Measurements from ENCODE around the gene ZNF136. TPM values are rescaled to one million over a fixed set of nuclear protein-coding genes. Genes with fewer than 3 reads are reported as not detected.

Gene ZNF136
- polyA plus RNA-seq, 2 of the 4 experiments (the other 2 are of a cell fraction) = 1.5 to 2.3 TPM

DNA sequence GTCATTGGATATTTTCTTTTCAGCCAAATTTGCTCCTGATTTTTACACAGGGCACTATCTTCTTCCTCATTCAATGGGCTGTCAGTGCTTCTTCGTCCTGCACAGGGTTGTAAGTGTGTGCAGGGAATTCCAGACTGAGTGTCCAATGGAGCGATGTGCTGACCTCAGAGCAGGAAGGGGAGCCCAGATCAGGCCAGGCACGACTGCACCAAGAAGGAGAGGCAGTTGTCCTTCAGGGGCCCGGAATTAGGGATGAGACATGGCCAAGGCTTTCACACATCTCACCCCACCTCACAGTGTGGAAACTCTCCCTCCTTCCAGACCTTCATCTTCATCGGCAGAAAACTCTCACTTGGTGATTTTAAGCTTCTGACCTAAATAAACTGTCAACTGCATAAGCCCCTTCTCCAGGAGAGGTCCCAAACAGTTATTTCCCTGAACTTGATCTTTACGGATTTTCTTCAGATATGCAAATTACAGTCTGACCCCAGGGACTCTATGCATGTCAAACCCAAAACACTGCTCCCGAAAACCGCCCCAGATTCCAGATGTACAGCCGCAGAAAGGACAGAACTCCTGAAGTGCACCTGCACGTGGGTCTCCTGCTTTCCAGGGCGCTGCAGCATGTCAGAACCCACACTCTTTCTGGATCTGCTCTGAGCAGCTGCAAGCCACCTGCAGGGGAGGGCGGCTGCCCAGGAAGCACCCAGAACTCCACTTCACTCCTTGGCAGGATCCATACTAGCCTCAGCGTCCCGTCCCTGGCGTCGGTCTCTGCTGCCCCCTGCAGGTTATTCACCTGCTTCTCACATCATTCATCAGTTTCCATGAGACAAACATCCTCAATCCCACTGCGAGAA lies 22.1 kb upstream of the ZNF136 start:
- peak in 1 of 2 experiments; percentile 56; a peak in 2 of 5 replicates for TF ChIP-seq RAD21 (conservative IDR thresholded peaks at IDR 0.05 in 1 of 2, IDR thresholded peaks at IDR 0.05 in 1 of 2)
- TF ChIP-seq ZNF302 (CRISPR knock-in tag; IDR thresholded peaks at IDR 0.05) = no peak
- ChIA-PET CTCF (no interaction called here), POLR2A (no interaction called here)
- Histone ChIP-seq H3K27ac (no peak overlapping the region), H3K4me1 (no peaks in the 10 kb centered on the region), H3K4me2 (peak overlapping the region; percentile 34; the same call in 2 of the 3 replicates), H3K9me3 (peaks cover 15% of the 10 kb centered on the region; the same call in 1 of the 3 replicates), H3K4me3 (no peak overlapping the region)
- DNase-seq (ENCODE audit: low read depth in 1 of 2, low spot score in 1 of 2) (peak in 1 of 2 experiments; percentile 34), ATAC-seq (peak; percentile 34 to 72; a peak in 4 of 6 replicates), FAIRE-seq (no peak)
- 8% methylated on average over 15 of the region's 17 CpGs for WGBS (ENCODE audit: missing lambda C conversion rate)

DNA sequence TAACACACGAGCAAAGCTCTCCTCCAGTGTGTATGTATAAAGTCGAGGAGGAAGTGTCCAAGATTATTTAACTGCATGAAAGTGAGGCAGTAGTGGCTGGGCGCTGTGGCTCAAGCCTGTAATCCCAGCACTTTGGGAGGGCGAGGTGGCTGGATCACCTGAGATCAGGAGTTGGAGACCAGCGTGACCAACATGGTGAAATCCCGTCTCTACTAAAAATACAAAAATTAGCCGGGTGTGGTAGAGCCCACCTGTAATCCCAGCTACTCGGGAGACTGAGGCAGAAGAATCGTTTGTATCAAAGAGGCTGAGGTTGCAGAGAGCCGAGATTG lies 21.5 kb upstream of the ZNF136 start:
- H3K4me1 ChIP-seq = no peaks in the 10 kb centered on the region
- peaks cover 18% of the 10 kb centered on the region; the same call in 1 of the 3 replicates for H3K9me3 ChIP-seq
- ChIA-PET CTCF (no interaction called here), POLR2A (no interaction called here)
- FAIRE-seq (no peak), DNase-seq (ENCODE audit: low read depth in 1 of 2, low spot score in 1 of 2) (no peak), ATAC-seq (no peak)
- H3K4me3 ChIP-seq = no peak overlapping the region
- WGBS (ENCODE audit: missing lambda C conversion rate) = 6% methylated on average over 10 of the region's 10 CpGs
- no peak for TF ChIP-seq FOSB (CRISPR knock-in tag; IDR thresholded peaks at IDR 0.05)
- no peak for TF ChIP-seq ZSCAN20 (CRISPR knock-in tag; IDR thresholded peaks at IDR 0.05)
- no peak overlapping the region for H3K27ac ChIP-seq
- no peak overlapping the region for H3K4me2 ChIP-seq

DNA sequence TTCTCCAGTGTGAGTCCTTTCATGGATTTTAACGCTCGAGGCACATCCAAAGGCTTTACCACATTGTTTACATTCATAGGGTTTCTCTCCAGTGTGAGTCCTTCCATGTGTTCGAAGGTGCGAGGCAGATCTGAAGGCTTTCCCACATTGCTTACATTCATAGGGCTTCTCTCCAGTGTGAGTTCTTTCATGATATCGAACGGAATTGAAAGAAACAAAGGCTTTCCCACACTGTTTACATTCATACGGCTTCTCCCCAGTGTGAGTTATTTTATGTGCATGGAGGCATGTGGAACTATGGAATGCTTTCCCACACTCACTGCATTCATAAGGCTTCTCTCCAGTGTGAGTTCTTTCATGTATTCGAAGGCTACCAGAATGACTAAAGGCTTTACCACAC lies 17.5 kb upstream of the ZNF136 start:
- ATAC-seq = no peak
- Histone ChIP-seq H3K27ac (no peak overlapping the region), H3K4me2 (no peak overlapping the region), H3K4me1 (no peaks in the 10 kb centered on the region), H3K9me3 (peaks cover 18% of the 10 kb centered on the region; the same call in 1 of the 3 replicates), H3K4me3 (no peak overlapping the region)
- ChIA-PET POLR2A (no interaction called here), CTCF (no interaction called here)
- 10% methylated on average over 8 of the region's 8 CpGs for WGBS (ENCODE audit: missing lambda C conversion rate)
- no peak for FAIRE-seq
- DNase-seq (ENCODE audit: low read depth in 1 of 2, low spot score in 1 of 2) = no peak
- TF ChIP-seq, protein P1, sequence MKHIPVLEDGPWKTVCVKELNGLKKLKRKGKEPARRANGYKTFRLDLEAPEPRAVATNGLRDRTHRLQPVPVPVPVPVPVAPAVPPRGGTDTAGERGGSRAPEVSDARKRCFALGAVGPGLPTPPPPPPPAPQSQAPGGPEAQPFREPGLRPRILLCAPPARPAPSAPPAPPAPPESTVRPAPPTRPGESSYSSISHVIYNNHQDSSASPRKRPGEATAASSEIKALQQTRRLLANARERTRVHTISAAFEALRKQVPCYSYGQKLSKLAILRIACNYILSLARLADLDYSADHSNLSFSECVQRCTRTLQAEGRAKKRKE (CRISPR knock-in tag; IDR thresholded peaks at IDR 0.05; ENCODE audit: low read depth) = no peak
- no peak for TF ChIP-seq MAFK (IDR thresholded peaks at IDR 0.05; ENCODE audit: partially characterized antibody)
- TF ChIP-seq NPAS2 (CRISPR knock-in tag; IDR thresholded peaks at IDR 0.05; ENCODE audit: borderline replicate concordance) = no peak
- TF ChIP-seq HDAC2 (IDR thresholded peaks at IDR 0.05) = no peak
- TF ChIP-seq, protein P2, sequence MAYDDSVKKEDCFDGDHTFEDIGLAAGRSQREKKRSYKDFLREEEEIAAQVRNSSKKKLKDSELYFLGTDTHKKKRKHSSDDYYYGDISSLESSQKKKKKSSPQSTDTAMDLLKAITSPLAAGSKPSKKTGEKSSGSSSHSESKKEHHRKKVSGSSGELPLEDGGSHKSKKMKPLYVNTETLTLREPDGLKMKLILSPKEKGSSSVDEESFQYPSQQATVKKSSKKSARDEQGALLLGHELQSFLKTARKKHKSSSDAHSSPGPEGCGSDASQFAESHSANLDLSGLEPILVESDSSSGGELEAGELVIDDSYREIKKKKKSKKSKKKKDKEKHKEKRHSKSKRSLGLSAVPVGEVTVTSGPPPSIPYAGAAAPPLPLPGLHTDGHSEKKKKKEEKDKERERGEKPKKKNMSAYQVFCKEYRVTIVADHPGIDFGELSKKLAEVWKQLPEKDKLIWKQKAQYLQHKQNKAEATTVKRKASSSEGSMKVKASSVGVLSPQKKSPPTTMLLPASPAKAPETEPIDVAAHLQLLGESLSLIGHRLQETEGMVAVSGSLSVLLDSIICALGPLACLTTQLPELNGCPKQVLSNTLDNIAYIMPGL (CRISPR knock-in tag; IDR thresholded peaks at IDR 0.05; ENCODE audit: borderline replicate concordance) = no peak
- no peak for TF ChIP-seq HOXB13 (CRISPR knock-in tag; IDR thresholded peaks at IDR 0.05; ENCODE audit: low read depth)
- no peak for TF ChIP-seq GATA3 (IDR thresholded peaks at IDR 0.05; ENCODE audit: borderline replicate concordance)
- TF ChIP-seq, protein P3, sequence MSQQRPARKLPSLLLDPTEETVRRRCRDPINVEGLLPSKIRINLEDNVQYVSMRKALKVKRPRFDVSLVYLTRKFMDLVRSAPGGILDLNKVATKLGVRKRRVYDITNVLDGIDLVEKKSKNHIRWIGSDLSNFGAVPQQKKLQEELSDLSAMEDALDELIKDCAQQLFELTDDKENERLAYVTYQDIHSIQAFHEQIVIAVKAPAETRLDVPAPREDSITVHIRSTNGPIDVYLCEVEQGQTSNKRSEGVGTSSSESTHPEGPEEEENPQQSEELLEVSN (IDR thresholded peaks at IDR 0.05; ENCODE audit: borderline replicate concordance, low read depth) = no peak
- TF ChIP-seq POLR2A (IDR thresholded peaks at IDR 0.05; ENCODE audit: low read length) = no peak
- no peak for TF ChIP-seq EHMT2 (IDR thresholded peaks at IDR 0.05; ENCODE audit: low read depth)

DNA sequence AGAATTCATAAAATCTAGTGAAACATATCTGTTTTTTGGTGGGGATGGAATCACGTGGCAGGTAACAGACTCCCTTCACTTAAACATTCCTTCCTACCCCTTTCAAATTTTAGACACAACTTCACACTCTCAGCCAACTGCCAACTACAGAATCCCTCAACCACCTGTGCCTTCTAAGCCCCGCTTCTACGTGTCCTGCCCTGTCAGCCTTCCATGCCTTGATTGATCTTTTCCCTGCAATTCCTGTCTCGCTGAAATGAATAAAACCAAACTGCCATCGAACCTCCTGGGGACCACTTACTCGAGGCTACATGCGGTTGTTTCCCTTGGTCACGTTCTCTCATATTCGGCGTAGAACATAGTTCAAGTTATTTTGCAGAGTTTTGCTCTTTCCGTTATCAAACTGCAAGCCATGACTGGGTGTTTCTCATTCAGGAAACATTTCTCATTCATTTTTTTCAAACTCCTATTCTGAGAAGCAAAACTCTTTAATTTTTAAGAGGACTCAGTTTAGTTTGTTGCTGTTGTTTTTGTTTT lies 7.5 kb upstream of the ZNF136 start:
- 53% methylated on average over 11 of the region's 11 CpGs for WGBS (ENCODE audit: missing lambda C conversion rate)
- ATAC-seq (no peak), FAIRE-seq (no peak), DNase-seq (ENCODE audit: low read depth in 1 of 2, low spot score in 1 of 2) (no peak)
- TF ChIP-seq NR3C1 (IDR thresholded peaks at IDR 0.05) (no peak), SMC3 (IDR thresholded peaks at IDR 0.05) (no peak), KDM5A (IDR thresholded peaks at IDR 0.05) (no peak), TFCP2L1 (CRISPR knock-in tag; IDR thresholded peaks at IDR 0.05) (no peak), GATA3 (IDR thresholded peaks at IDR 0.05; ENCODE audit: borderline replicate concordance) (no peak), EHF (CRISPR knock-in tag; IDR thresholded peaks at IDR 0.05) (no peak), RAD21 (conservative IDR thresholded peaks at IDR 0.05 in 1 of 2, IDR thresholded peaks at IDR 0.05 in 1 of 2) (no peak), CHD2 (IDR thresholded peaks at IDR 0.05; ENCODE audit: low read length, partially characterized antibody) (no peak)
- TF ChIP-seq, protein P4, sequence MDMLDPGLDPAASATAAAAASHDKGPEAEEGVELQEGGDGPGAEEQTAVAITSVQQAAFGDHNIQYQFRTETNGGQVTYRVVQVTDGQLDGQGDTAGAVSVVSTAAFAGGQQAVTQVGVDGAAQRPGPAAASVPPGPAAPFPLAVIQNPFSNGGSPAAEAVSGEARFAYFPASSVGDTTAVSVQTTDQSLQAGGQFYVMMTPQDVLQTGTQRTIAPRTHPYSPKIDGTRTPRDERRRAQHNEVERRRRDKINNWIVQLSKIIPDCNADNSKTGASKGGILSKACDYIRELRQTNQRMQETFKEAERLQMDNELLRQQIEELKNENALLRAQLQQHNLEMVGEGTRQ (IDR thresholded peaks at IDR 0.05) = no peak
- H3K4me2 ChIP-seq = no peak overlapping the region
- no peaks in the 10 kb centered on the region; the same call in 2 of the 3 replicates for H3K9me3 ChIP-seq
- CTCF ChIA-PET = no interaction called here
- POLR2A ChIA-PET = no interaction called here
- H3K27ac ChIP-seq = no peak overlapping the region
- no peak overlapping the region for H3K4me3 ChIP-seq
- H3K4me1 ChIP-seq = no peaks in the 10 kb centered on the region

All from A549 (cell line).